Activated CD4-positive, alpha-beta T cell treated with anti-CD3 and anti-CD28 coated beads, Interleukin-2, amount 50 U/mL, for 24 hours (primary cell): ENCODE measurements around the gene TTLL8.

ENCODE experiments used
- DNase-seq, 2 donors: peaks; one replicate each; pipeline ENCODE4 v3.0.0-alpha.2; 2020; ENCODE audit warnings: low read depth in 1 of 2, low spot score in 1 of 2

TTLL8 gene

GRCh38 chr22:49969751-49970527 is 88.2 kb downstream of the TTLL8 start:
- no peak for DNase-seq

GRCh38 chr22:49968831-49969661 is 89.1 kb downstream of the TTLL8 start:
- DNase-seq: no peak
